ENCODE measurements around the gene PROP1.
"Not testable (repeated sequence)": the region's sequence is repeated elsewhere in the genome, so short reads cannot be mapped to it uniquely, and the experiment has no call there.

Gene PROP1

GRCh38 chr5:177982072-177982727 lies 13.8 kb downstream of the PROP1 start:
- DNase-seq = peak; percentile 2

- no peak for DNase-seq
Observed at GRCh38 chr5:177981296-177982071, 14.6 kb downstream of the PROP1 start.

- no peak for DNase-seq
Observed at GRCh38 chr5:177980743-177981151, 15.3 kb downstream of the PROP1 start.

- DNase-seq = not testable (repeated sequence)
Observed at GRCh38 chr5:177977600-177977999, 18.4 kb downstream of the PROP1 start.

GRCh38 chr5:177973066-177973635 lies 22.9 kb downstream of the PROP1 start:
- DNase-seq = no peak

GRCh38 chr5:177972613-177973012 lies 23.4 kb downstream of the PROP1 start:
- DNase-seq = no peak

GRCh38 chr5:177972014-177972413 lies 24.0 kb downstream of the PROP1 start:
- DNase-seq = not testable (repeated sequence)

- no peak for DNase-seq
Observed at GRCh38 chr5:177968661-177969211, 27.3 kb downstream of the PROP1 start.

- DNase-seq = no peak
Observed at GRCh38 chr5:177967221-177967887, 28.7 kb downstream of the PROP1 start.

GRCh38 chr5:177966839-177967166 lies 29.2 kb downstream of the PROP1 start:
- no peak for DNase-seq

GRCh38 chr5:177966009-177966838 lies 29.8 kb downstream of the PROP1 start:
- DNase-seq = no peak

GRCh38 chr5:177964471-177964870 lies 31.6 kb downstream of the PROP1 start:
- no peak for DNase-seq

GRCh38 chr5:177963966-177964365 lies 32.1 kb downstream of the PROP1 start:
- DNase-seq = no peak

GRCh38 chr5:177959315-177959714 lies 36.7 kb downstream of the PROP1 start:
- DNase-seq = no peak

GRCh38 chr5:177958696-177959095 lies 37.3 kb downstream of the PROP1 start:
- no peak for DNase-seq

GRCh38 chr5:177957241-177957640 lies 38.8 kb downstream of the PROP1 start:
- no peak for DNase-seq

GRCh38 chr5:177953101-177953500 lies 42.9 kb downstream of the PROP1 start:
- DNase-seq = not testable (repeated sequence)

- DNase-seq = not testable (repeated sequence)
Observed at GRCh38 chr5:177949656-177950055, 46.4 kb downstream of the PROP1 start.

- DNase-seq = not testable (repeated sequence)
Observed at GRCh38 chr5:177949065-177949464, 47.0 kb downstream of the PROP1 start.

GRCh38 chr5:177947912-177948311 lies 48.1 kb downstream of the PROP1 start:
- DNase-seq = not testable (repeated sequence)

GRCh38 chr5:177945601-177946283 lies 50.3 kb downstream of the PROP1 start:
- peak; percentile 39 for DNase-seq

GRCh38 chr5:177945145-177945544 lies 50.9 kb downstream of the PROP1 start:
- not testable (repeated sequence) for DNase-seq

Data from CD4-positive, alpha-beta T cell treated with Interleukin-12 subunit alpha and Interleukin-12 subunit beta, for 1 hour (primary cell).